Hepatic stellate cell (primary cell): ENCODE results near the gene RASA2.
A peak's percentile ranks its signal among the peaks of the same experiment; 100 is the strongest.
"Not testable (repeated sequence)": the region's sequence is repeated elsewhere in the genome, so short reads cannot be mapped to it uniquely, and the experiment has no call there.

Experiments used
- DNase-seq: peaks from one replicate; pipeline ENCODE4 v3.0.0; 2011; ENCODE audit warnings: low spot score

Gene RASA2

GRCh38 chr3:141459008-141459407 is 27.8 kb upstream of the RASA2 start:
- no peak for DNase-seq

- DNase-seq: peak; percentile 79
These were observed 26.6 kb upstream of the RASA2 start for GRCh38 chr3:141460097-141460704.

- no peak for DNase-seq
These were observed 24.5 kb upstream of the RASA2 start for GRCh38 chr3:141462176-141462859.

GRCh38 chr3:141465221-141465620 is 21.6 kb upstream of the RASA2 start:
- no peak for DNase-seq

GRCh38 chr3:141466633-141467169 is 20.1 kb upstream of the RASA2 start:
- DNase-seq: no peak

- no peak for DNase-seq
These were observed 17.1 kb upstream of the RASA2 start for GRCh38 chr3:141469720-141470119.

GRCh38 chr3:141471160-141471559 is 15.7 kb upstream of the RASA2 start:
- DNase-seq: no peak

GRCh38 chr3:141476033-141476432 is 10.8 kb upstream of the RASA2 start:
- no peak for DNase-seq

- DNase-seq: peak; percentile 47
These were observed 9.6 kb upstream of the RASA2 start for GRCh38 chr3:141477224-141477623.

- DNase-seq: no peak
These were observed 8.7 kb upstream of the RASA2 start for GRCh38 chr3:141478139-141478538.

- DNase-seq: not testable (repeated sequence)
These were observed 8.0 kb upstream of the RASA2 start for GRCh38 chr3:141478840-141479239.

GRCh38 chr3:141482245-141482922 is 4.4 kb upstream of the RASA2 start:
- DNase-seq: peak; percentile 71

GRCh38 chr3:141484701-141485287 is 2.0 kb upstream of the RASA2 start:
- DNase-seq: no peak

GRCh38 chr3:141485641-141486495 is 959 bp upstream of the RASA2 start:
- DNase-seq: peak; percentile 45

- peak; percentile 17 for DNase-seq
These were observed 406 bp upstream of the RASA2 start for GRCh38 chr3:141486496-141486745.

- DNase-seq: peak; percentile 31
These were observed 860 bp downstream of the RASA2 start for GRCh38 chr3:141487521-141488252.

- no peak for DNase-seq
These were observed 2.4 kb downstream of the RASA2 start for GRCh38 chr3:141489203-141489602.

GRCh38 chr3:141491081-141491480 is 4.3 kb downstream of the RASA2 start:
- no peak for DNase-seq

GRCh38 chr3:141491929-141492328 is 5.1 kb downstream of the RASA2 start:
- DNase-seq: no peak

GRCh38 chr3:141493184-141493583 is 6.4 kb downstream of the RASA2 start:
- DNase-seq: no peak

- not testable (repeated sequence) for DNase-seq
These were observed 10.8 kb downstream of the RASA2 start for GRCh38 chr3:141497589-141497988.
